Heart left ventricle (tissue), 13 donors: ENCODE data around the gene STEEP1.

Experiments
- CTCF ChIP-seq, 12 donors: fragments of 200-600 bp; sonication (generic) in 4 of 12; IDR thresholded peaks; one replicate each; pipeline versions ENCODE4 v1.5.0 to v1.8.0; 2018 to 2022; ENCODE audit warnings: antibody characterized with exemption in 12 of 12, mild to moderate bottlenecking in 5 of 12
- POLR2A ChIP-seq, 2 donors: fragments of 450-650 bp; IDR thresholded peaks; one replicate each; pipeline ENCODE4 v1.6.1; 2017; ENCODE audit warnings: antibody characterized with exemption in 2 of 2, mild to moderate bottlenecking in 2 of 2, moderate library complexity in 2 of 2
- donor health status: ischemic (EF 13 %, LVEDD 7.1; RV severe dilation, severe dysfunction).
- donor health status: DM: no; HTN: yes; CAD: no.
- donor health status: DM: no; HTN: no; CAD: no.
- donor health status: ischemic (EF 25% LVEDD 6.9; RV normal size, moderate dysfunction).
- donor health status: ischemic (EF 25% LVEDD 5.7; RV mildly dilated, moderate dysfunction).
- donor health status: ischemic (EF 35%, LVEDD 5.7; RV mildly dilated, moderate dysfunction).
- donor health status: nonischemic (EF 11% LVEDD 7.7; RV severe dilation, severe dysfunction).
- donor health status: DM: yes; HTN: yes; CAD: no.
- donor health status: PGD.
- donor health status: ischemic (EF 29% LVEDD 5.4; RV normal size, mild dysfunction).
- donor health status: nonischemic (EF 23%, LVEDD 6.1; RV moderate dilation, normal function).

- no peak for TF ChIP-seq CTCF (IDR thresholded peaks at IDR 0.05)
- TF ChIP-seq POLR2A (IDR thresholded peaks at IDR 0.05) = no peak
Observed at GRCh38 chrX:119573840-119574393, 8.7 kb upstream of the STEEP1 start.
